ENCODE measurements around the gene C16orf87.

C16orf87 gene

DNA sequence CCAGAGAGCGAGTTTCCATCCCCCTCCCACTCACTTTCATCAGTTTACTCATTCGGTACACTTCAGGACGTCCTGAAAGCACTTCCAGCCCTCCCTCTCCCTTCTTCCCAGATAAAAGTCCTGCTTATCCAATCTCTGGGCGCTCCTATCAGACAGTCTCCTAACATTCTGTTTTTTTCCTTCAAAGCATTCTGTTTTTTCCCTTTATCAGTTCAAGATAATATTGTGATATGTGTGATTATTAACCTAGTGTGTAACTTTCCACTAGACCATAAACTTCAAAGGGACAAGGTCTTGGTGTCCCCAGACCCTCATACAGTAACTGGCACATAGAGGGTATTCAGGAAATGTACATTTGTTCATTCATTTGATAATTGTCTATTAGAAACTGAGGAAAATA is 24.4 kb upstream of the C16orf87 start:
- Histone ChIP-seq H3K27ac (ENCODE audit: extremely low read depth, low read depth, low read length) (no peak overlapping the region), H3K4me1 (ENCODE audit: control insufficient read depth, insufficient read depth, low read length) (no peaks in the 10 kb centered on the region), H3K36me3 (ENCODE audit: control insufficient read depth in 2 of 2, insufficient read depth in 1 of 2, low read length in 2 of 2) (no peaks in the 10 kb centered on the region), H3K4me3 (ENCODE audit: low read depth, low read length) (no peak overlapping the region), H3K9me3 (ENCODE audit: control insufficient read depth, insufficient read depth, low read depth, low read length) (no peaks in the 10 kb centered on the region)
- ChIA-PET POLR2A (no interaction called here), CTCF (interaction anchor here (0.9 to 2.2 kb wide), 4 partner anchors 40 to 1310 kb away, joined by 3 to 56 read pairs (median 10); no protein-coding TSS in a partner anchor)
- TF ChIP-seq ZFP37 (tag by site-specific recombination; IDR thresholded peaks at IDR 0.05): no peak
- no peak for TF ChIP-seq ZNF664 (tag by site-specific recombination; IDR thresholded peaks at IDR 0.05)
- no peak for TF ChIP-seq ZBTB17 (tag by site-specific recombination; IDR thresholded peaks at IDR 0.05)
- no peak for TF ChIP-seq OSR2 (tag by site-specific recombination; IDR thresholded peaks at IDR 0.05)
- TF ChIP-seq ZNF501 (tag by site-specific recombination; IDR thresholded peaks at IDR 0.05): no peak
- no peak for TF ChIP-seq ZNF626 (tag by site-specific recombination; IDR thresholded peaks at IDR 0.05)
- TF ChIP-seq, protein P1, sequence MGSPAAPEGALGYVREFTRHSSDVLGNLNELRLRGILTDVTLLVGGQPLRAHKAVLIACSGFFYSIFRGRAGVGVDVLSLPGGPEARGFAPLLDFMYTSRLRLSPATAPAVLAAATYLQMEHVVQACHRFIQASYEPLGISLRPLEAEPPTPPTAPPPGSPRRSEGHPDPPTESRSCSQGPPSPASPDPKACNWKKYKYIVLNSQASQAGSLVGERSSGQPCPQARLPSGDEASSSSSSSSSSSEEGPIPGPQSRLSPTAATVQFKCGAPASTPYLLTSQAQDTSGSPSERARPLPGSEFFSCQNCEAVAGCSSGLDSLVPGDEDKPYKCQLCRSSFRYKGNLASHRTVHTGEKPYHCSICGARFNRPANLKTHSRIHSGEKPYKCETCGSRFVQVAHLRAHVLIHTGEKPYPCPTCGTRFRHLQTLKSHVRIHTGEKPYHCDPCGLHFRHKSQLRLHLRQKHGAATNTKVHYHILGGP (tag by site-specific recombination; IDR thresholded peaks at IDR 0.05): no peak
- TF ChIP-seq ZNF132 (tag by site-specific recombination; IDR thresholded peaks at IDR 0.05; ENCODE audit: borderline replicate concordance): no peak
- TF ChIP-seq ZNF23 (tag by site-specific recombination; IDR thresholded peaks at IDR 0.05; ENCODE audit: borderline replicate concordance): no peak
- TF ChIP-seq, protein P2, sequence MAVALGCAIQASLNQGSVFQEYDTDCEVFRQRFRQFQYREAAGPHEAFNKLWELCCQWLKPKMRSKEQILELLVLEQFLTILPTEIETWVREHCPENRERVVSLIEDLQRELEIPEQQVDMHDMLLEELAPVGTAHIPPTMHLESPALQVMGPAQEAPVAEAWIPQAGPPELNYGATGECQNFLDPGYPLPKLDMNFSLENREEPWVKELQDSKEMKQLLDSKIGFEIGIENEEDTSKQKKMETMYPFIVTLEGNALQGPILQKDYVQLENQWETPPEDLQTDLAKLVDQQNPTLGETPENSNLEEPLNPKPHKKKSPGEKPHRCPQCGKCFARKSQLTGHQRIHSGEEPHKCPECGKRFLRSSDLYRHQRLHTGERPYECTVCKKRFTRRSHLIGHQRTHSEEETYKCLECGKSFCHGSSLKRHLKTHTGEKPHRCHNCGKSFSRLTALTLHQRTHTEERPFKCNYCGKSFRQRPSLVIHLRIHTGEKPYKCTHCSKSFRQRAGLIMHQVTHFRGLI (tag by site-specific recombination; IDR thresholded peaks at IDR 0.05): no peak
- no peak for TF ChIP-seq EGR2 (tag by site-specific recombination; IDR thresholded peaks at IDR 0.05; ENCODE audit: low read depth)

- H3K9me3 ChIP-seq (ENCODE audit: control insufficient read depth, insufficient read depth, low read depth, low read length): no peaks in the 10 kb centered on the region
- H3K4me1 ChIP-seq (ENCODE audit: control insufficient read depth, insufficient read depth, low read length): no peaks in the 10 kb centered on the region
- H3K27ac ChIP-seq (ENCODE audit: extremely low read depth, low read depth, low read length): no peak overlapping the region
- POLR2A ChIA-PET: interaction anchor here (1.8 kb wide), 1 partner anchor 29 kb away, joined by 5 read pairs; the partner anchor contains the start of gene GPT2
- H3K36me3 ChIP-seq (ENCODE audit: control insufficient read depth in 2 of 2, insufficient read depth in 1 of 2, low read length in 2 of 2): no peaks in the 10 kb centered on the region
- TF ChIP-seq EGR2 (tag by site-specific recombination; IDR thresholded peaks at IDR 0.05; ENCODE audit: low read depth): no peak
- no peak for TF ChIP-seq GLIS1 (tag by site-specific recombination; IDR thresholded peaks at IDR 0.05)
- TF ChIP-seq ZNF704 (tag by site-specific recombination; IDR thresholded peaks at IDR 0.05): no peak
- TF ChIP-seq ZSCAN5A (tag by site-specific recombination; IDR thresholded peaks at IDR 0.05): no peak
- TF ChIP-seq ZNF311 (tag by site-specific recombination; IDR thresholded peaks at IDR 0.05; ENCODE audit: borderline replicate concordance): no peak
- TF ChIP-seq ZNF473 (tag by site-specific recombination; IDR thresholded peaks at IDR 0.05): no peak
- TF ChIP-seq ZNF274 (IDR thresholded peaks at IDR 0.05; ENCODE audit: low read length): no peak
- TF ChIP-seq ZNF274 (tag by site-specific recombination; IDR thresholded peaks at IDR 0.05; ENCODE audit: borderline replicate concordance): no peak
- no peak for TF ChIP-seq ZBTB17 (tag by site-specific recombination; IDR thresholded peaks at IDR 0.05)
- no peak for TF ChIP-seq ZNF280D (tag by site-specific recombination; IDR thresholded peaks at IDR 0.05)
- no peak for TF ChIP-seq ZNF211 (tag by site-specific recombination; IDR thresholded peaks at IDR 0.05; ENCODE audit: low read depth)
- no peak for TF ChIP-seq ZNF48 (tag by site-specific recombination; IDR thresholded peaks at IDR 0.05)
- no peak for TF ChIP-seq ZNF366 (tag by site-specific recombination; conservative IDR thresholded peaks at IDR 0.05)
- TF ChIP-seq, protein P3, sequence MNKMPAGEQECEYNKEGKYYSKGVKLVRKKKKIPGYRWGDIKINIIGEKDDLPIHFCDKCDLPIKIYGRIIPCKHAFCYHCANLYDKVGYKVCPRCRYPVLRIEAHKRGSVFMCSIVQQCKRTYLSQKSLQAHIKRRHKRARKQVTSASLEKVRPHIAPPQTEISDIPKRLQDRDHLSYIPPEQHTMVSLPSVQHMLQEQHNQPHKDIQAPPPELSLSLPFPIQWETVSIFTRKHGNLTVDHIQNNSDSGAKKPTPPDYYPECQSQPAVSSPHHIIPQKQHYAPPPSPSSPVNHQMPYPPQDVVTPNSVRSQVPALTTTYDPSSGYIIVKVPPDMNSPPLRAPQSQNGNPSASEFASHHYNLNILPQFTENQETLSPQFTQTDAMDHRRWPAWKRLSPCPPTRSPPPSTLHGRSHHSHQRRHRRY (tag by site-specific recombination; IDR thresholded peaks at IDR 0.05): no peak
- no peak for TF ChIP-seq ZNF677 (tag by site-specific recombination; IDR thresholded peaks at IDR 0.05)
- no peak for TF ChIP-seq ZNF2 (tag by site-specific recombination; IDR thresholded peaks at IDR 0.05)
- TF ChIP-seq ZNF624 (tag by site-specific recombination; IDR thresholded peaks at IDR 0.05): no peak
- CTCF ChIA-PET: interaction anchor here (0.9 to 3.5 kb wide), 22 partner anchors 8 to 1310 kb away, joined by 3 to 56 read pairs (median 6); partner anchors contain the start of gene GPT2
- H3K4me3 ChIP-seq (ENCODE audit: low read depth, low read length): no peak overlapping the region
These were observed 23.9 kb upstream of the C16orf87 start for GRCh38 chr16:46854846-46855245.

Data from HEK293 (cell line).